ENCODE measurements around the gene FERMT3.
"Not testable (repeated sequence)": the region's sequence is repeated elsewhere in the genome, so short reads cannot be mapped to it uniquely, and the experiment has no call there.

The FERMT3 gene

DNA sequence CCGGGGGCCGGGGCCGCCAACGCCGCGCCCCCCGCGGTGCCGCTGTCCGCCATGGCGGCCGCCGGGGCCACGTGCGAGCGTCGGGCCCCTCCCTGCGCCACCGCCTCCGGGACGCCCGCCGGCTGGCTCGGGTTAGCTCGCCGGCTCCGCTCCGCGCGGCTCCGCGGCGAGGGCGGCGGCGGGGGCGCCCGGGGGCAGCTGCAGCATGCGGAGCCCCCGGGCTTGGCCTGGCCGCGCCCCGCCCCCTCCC lies 40.0 kb downstream of the FERMT3 start:
- not testable (repeated sequence) for DNase-seq (ENCODE audit: insufficient read length, low spot score); FAIRE-seq

DNA sequence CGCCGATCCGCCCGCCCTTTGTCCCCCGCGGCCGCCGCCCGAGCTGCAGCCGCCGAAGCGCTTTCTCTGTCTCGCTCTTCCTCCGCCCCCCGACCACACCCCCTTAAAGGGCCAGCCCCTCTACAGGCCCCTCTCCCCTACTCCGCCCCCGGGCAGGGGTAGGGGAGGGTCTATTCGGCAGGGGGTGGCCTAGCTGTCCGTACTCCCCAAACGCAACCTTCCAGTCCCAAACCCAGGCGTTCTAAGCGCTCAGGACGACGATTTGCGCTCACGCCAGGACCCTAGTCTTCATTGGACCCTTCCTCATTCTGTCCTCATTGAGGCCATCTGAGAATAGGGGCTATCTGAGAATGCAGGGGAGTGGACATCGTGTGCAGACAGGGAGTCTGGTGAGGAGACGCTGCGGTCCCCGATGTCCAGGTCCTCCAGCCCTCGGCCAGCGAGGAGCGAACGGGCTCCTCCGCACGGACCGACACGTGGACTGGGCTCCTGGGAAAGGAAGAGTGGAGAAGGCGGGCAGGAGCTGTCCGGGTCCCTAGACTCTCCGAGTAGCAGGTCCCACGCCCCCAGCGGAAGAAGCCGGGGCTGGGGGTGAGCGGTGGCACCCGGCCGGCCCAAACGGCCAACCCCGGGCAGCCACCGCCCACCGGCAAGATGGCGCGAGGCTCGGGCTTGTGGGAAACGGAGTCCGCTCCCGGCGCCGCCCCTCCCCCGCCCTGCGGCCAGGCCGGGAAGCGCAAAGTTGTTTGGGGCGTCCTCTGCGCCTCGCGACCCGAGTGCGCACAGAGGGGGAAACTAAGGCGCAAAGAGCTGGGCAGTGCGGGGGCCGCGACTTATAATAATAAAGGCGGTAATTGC lies 40.6 kb downstream of the FERMT3 start, which contains the start of gene PPP1R14B:
TSS of gene PPP1R14B (minus strand) at position 73 of the 858 bp plus-strand sequence. CDS start 270 bp downstream, outside the sequence.
- DNase-seq (ENCODE audit: insufficient read length, low spot score) (peak; percentile 74), FAIRE-seq (peak; percentile 28)

DNA sequence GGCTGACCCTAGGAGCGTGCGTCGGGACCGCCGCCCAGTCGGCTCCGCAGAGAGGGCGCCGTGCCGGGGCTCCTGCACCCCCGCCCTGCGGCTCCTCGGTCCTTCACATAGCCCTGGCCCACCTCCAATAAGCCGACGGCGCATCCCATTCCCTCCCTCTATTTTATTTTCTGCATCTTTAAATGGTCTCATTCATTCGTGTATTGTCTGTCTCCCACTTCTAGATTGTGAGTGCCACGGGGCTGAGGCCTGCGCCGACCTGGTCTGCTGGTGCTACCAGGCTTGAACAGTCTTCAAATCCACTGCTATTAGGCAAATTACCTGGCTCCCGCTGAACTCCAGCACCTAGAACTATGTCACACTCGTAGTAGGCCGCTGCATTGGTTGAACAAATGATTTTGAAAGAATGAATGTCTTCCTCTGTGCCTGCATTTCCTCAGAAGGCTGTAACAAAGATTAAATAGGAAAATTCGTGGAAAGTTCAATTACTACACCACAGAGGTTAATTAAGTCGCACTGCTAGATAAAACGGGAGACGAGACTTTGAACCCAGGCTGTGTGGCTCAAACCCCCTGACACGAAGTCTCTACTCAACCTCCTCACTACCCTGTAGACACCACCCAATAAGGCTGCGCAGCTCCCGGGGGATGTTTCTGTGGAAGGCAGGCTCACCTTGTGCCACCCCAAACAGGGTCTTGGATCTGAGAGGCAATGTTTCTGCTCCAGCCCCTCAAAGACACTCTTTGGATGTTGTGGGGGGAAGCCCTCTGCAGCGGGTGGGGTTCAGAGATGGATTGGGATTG lies 41.4 kb downstream of the FERMT3 start:
- DNase-seq (ENCODE audit: insufficient read length, low spot score): no peak
- no peak for FAIRE-seq

DNA sequence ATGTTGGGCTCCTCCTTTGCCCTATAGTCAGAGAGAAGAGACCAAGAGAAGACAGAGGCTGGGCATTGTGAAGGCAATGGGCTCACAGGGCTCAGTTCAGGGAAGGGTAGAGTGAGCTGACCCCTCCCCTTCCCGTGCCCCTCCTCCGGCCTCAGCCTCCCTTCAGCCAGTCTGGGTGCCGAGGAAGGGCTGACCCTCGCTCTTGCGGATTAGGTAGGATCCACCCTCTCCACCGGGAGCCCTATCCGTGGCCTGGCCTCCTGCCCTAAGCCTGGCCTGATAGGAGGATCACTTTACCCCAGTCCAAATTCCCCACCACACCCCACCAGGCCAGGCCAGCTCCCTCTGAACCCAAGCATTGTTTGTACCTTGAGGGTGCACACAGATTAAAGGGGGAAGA lies 42.1 kb downstream of the FERMT3 start:
- no peak for FAIRE-seq
- DNase-seq (ENCODE audit: insufficient read length, low spot score): no peak

DNA sequence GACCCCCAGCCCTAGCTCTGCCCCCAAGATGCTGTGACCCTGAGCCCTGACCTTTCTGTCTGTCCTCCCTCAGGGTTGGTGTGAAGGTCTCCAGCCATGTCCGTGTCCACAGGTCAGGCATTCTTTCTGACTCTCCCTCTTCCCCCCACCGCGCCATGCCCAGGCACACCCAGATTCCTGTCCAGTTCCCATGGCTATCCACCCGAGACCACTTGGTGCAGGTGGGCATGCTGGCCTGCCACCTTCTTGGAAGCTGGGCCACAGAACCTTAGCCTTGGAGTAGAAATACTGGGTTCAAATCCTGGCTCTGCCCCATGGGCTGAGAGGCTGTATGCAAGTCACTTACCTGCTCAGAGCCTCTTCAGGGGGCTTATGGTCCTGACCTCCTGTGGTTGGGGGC lies 42.5 kb downstream of the FERMT3 start:
- no peak for FAIRE-seq

DNA sequence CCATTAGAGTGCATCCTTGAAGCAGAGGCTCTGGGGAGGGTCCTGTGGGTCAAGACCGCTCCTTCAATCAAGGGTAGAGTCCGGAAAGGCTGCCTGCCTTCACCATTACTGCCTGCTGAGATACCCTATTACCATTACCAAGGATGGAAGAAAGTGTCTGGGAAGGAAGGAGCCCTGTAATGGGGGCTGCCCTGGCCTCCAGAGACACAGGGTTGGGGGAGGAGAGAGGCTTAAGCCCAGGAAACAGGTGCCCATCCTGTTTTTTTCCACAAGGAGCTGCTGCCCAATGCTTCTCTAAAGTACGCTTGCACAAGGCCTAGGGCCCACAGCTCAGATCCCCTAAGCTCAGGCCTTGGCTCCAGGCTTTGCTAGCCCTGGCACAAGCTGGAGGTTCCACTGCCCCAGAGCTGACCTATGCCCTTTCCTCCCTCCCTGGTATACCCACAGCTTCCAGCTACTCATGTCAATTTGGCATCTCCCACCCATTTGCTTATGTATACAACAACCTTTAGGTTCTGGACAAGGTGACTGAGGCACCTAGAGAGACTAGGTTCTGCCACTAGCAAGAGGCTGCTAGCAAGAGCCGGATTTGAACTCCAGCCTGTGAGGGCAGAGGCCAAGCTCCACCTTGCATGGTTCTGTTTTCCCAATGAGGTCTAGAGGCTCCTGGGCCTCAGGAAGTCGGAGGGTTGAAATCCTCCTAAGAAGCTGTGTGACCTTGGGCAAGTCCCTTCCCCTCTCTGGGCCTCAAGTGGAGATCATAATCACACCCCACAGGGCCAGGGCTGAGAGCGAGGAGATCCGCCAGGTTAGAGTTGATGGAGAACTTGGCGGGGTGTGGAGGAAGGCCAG lies 43.3 kb downstream of the FERMT3 start:
- no peak for DNase-seq (ENCODE audit: insufficient read length, low spot score)
- FAIRE-seq: no peak

More for the DNA sequence above, 42.5 kb downstream of the FERMT3 start:
- no peak for DNase-seq (ENCODE audit: insufficient read length, low spot score)

DNA sequence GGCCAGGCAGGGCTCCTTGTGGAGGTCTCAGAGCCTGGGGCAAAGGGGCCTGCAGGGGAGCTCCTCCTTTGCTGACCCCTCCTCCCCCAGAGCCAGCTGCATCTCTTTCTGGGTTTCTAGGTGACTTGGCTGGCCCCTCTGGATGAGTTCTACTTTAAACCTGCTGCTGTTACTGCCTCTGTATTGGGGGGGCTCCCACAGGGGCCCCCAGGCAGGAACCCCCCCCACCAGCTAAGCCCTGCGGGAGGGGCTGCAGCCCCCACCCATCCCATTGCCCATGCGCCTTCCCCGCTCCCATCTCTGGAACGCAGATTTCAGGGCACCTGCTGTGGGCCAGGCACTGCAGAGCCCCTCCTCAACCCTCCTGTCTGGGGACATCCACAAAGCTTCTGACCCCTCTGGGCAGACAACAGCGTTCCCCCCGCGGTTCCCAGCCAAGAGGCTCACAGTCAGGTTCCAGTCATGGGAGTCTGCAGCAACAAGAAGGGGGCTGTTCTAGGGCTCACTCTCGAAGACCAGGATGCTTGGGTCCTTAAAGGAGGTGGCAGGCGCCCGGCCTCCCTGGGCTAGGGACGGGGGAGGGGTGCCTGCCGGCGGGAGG lies 44.0 kb downstream of the FERMT3 start:
- DNase-seq (ENCODE audit: insufficient read length, low spot score): no peak
- FAIRE-seq: no peak

DNA sequence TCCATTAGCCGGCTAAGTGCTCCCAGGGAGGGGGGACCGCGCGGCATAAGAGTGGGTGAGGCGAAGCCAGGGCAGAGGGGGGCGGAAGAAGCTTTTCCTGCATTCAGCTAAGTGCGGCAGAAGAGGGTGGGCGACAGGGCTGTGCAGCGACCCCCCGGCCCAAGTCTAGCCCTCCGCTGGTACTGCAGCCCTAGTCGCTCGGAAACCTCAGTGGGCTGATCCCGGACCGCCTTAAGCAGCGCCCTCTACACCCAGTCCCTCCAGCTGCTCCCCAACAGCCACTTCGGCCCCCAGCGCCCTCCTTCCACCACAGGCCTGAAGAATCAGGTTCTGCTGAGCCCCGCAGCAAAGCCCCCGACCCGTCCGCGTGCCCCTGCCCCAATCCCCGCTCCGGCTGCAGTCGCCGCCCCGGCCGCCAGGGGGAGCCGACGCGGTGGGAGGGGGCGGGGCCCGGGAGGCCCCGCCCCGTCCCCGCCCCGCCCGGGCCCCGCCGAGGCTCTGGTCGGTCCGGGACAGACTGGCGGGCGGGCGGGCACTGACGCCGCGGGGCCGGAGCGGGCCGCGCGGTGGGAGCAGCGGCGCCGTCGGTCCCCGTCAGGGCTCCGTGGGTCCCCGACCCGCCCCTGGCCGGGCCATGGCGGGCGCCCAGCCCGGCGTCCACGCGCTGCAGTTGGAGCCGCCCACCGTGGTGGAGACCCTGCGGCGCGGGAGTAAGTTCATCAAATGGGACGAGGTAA lies 44.7 kb downstream of the FERMT3 start, which contains the start of gene PLCB3:
TSS of gene PLCB3 (plus strand) at position 515 of the 737 bp plus-strand sequence. CDS start at position 635, 120 bp downstream.
- DNase-seq (ENCODE audit: insufficient read length, low spot score): peak; percentile 60
- FAIRE-seq: no peak

DNA sequence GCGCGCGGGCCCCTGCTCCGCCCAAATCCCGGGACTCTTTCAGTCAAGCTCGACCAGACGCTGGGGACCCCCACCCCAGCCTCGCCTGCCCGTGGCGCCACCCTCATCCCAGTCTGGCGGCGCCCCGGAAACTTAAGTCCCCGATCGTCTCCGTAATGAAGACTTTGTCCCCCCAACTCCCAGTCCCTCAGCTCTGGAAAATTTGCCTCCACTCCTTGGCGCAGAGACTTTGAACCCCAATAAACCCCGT lies 45.2 kb downstream of the FERMT3 start:
- DNase-seq (ENCODE audit: insufficient read length, low spot score) (no peak), FAIRE-seq (no peak)

DNA sequence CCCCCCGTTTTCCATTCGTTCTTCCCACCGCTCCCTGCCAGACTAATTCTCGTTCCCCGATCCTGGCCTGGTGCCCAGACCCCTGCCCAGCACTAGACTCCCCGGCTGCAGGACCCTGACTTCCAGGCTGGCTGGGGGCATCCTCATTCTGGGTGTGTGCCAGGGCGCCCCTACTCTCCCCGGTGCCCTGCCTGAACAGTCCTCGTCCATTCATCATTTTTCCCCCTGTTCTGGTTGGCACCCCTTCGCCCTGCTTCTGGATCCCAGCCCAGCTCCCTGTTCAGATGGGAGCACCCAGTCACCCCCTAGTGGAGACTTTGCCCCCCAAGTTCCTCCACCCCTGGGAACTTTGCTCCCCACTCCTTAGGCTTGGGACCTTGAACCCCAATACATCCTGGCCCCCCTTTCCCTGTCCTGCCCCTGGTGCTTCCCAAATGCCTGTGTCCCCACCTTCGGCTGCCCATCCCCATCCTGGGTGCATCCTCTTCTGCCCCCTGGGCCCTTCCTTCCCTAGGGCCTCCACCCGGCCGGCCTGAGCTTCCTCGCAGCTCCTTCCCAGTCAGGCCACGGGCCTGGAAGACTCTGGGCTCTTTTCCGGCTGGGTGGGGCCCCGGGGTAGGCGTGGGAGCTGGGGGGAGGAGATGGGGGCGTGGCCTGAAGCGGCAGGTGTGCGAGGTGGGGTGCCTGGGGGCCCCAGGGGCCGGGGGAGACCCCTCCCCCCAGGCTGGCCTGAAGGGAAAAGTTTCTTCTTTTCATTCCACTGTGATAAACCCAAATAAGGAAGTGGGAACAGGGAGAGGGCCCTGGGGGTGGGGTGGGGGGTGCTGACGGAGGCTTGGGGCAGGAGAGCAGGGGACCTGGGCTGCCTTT lies 45.7 kb downstream of the FERMT3 start:
- DNase-seq (ENCODE audit: insufficient read length, low spot score): peak; percentile 41
- FAIRE-seq: no peak

DNA sequence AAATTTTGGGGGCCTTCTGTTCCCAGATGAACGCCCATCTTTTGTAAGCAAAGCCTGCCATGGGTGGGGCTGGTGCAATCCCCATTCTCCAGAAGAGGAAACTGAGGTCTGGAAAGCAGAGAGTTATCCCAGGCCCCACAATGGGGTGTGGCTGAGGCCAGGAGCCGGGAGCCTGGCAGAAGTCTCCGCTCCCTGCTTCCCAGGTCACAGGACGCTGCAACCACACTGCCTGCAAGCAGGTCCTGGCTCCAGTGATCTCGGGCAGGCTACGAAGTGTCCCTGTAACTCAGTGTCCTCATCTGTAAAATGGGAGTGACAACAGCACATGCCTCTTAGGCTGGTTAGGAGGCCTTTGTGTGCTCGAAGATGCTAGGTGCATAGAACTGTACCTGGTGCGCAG lies 46.5 kb downstream of the FERMT3 start:
- no peak for FAIRE-seq
- no peak for DNase-seq (ENCODE audit: insufficient read length, low spot score)

DNA sequence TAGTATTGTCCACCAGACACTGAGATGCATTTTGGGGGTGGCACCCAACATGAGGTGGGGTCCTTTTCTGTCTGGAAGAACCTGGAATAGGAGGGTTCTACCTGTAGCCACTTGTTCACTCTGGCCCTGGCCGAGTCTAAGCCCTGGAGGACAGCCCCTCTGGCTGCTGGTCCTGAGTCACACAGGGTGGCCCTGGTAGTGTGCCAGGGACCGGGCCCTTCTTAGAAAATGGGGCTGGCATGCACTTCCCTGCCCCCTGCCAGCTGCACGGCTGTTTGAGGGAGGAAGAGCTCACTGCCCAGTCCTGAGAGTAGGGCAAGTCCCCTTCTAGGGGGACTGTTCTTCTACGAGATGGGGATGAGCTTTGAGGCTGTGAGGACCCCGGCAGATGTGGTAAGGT lies 47.0 kb downstream of the FERMT3 start:
- FAIRE-seq (no peak), DNase-seq (ENCODE audit: insufficient read length, low spot score) (no peak)

DNA sequence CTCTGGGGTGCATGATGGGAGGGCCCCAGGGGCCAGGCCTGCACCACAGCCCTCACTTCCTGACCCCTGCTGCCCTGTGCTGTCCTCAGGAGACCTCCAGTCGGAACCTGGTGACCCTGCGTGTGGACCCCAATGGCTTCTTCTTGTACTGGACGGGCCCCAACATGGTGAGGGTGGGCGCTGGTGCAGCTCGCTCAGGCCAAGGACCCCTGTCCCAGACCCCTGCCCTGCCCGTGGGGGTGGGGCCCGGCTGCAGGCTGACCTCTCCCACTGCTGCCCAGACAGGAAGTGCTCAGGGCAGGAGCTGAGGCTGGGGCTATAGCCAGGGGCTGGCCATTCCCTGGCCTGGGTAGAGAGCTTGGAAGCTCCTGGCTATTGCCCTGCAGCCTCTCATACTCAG lies 47.8 kb downstream of the FERMT3 start:
- no peak for DNase-seq (ENCODE audit: insufficient read length, low spot score)
- no peak for FAIRE-seq

DNA sequence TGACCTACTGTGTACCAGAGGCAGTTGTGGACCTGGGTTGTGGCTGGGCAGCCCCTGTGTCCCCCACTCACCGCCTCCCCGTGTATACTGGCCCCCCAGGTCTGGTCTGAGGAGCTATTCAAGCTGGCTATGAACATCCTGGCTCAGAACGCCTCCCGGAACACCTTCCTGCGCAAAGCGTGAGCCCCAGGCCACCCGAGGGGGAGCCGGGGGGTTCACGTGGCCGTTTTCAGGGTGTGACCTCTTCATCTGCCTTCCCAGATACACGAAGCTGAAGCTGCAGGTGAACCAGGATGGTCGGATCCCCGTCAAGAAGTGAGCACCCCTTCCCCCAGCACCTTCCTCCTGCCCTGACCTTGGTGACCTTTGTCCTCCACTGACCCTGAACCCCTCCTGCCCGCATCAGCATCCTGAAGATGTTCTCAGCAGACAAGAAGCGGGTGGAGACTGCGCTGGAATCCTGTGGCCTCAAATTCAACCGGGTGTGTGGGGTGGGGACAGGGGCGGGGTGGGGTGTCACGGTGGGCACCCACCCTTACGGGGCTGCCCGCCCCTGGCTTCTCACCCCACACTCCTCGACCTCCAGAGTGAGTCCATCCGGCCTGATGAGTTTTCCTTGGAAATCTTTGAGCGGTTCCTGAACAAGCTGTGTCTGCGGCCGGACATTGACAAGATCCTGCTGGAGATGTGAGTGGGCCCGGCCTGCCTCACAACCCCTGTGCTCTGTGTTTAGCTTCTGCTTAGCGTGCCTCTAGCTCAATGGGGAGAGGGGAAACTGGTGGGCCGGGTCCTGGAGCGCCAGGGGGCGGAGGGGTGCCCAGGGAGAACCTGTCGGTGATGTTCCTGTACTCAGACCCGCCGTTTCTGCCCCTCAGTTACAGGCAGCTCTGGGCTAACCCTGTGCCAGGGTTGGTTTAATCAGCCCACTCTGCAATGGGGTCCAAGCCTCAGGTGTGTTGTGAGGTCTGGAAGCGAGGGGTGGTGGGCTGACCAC lies 48.9 kb downstream of the FERMT3 start:
- FAIRE-seq (no peak), DNase-seq (ENCODE audit: insufficient read length, low spot score) (no peak)

DNA sequence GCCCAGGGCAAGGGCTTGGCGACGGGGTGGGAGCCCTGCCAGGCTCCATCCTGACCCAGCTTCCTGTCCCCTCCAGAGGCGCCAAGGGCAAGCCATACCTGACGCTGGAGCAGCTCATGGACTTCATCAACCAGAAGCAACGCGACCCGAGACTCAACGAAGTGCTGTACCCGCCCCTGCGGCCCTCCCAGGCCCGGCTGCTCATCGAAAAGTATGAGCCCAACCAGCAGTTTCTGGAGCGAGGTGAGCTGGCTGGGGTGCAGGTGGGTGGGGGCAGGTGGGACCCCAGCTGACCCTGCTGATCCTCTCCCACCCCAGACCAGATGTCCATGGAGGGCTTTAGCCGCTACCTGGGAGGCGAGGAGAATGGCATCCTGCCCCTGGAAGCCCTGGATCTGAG lies 49.8 kb downstream of the FERMT3 start:
- no peak for FAIRE-seq
- no peak for DNase-seq (ENCODE audit: insufficient read length, low spot score)

DNA sequence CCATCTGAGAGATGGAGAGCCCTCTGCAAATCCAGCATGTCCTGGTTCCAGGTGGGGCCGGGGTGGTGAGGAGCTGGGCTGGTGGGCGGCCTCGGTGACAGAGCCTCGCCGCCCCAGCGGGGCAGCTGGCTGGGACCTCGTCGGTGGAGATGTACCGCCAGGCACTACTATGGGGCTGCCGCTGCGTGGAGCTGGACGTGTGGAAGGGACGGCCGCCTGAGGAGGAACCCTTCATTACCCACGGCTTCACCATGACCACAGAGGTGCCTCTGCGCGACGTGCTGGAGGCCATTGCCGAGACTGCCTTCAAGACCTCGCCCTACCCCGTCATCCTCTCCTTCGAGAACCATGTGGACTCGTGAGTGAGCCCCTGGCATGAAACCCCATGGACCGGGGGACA lies 51.8 kb downstream of the FERMT3 start:
- FAIRE-seq: no peak

DNA sequence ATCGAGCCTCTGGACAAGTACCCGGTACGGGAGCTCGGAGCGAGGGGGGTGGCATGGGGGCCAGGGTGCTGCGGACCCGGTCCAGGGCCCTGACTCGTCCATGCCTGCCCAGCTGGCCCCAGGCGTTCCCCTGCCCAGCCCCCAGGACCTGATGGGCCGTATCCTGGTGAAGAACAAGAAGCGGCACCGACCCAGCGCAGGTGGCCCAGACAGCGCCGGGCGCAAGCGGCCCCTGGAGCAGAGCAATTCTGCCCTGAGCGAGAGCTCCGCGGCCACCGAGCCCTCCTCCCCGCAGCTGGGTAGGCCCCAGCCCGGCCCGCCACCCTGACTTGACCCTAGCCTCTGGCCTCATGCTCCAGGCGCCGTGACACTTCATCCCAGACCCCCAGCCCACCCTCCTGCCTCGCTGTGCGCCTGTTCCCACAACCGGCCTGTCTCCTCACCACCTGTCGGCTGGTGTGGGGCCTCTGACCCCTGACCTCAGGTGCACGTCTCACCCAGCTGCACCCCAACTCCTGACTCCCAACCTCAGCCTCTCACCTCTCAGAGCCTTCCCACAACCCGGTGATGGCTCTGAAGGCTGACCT lies 52.5 kb downstream of the FERMT3 start:
- FAIRE-seq (no peak), DNase-seq (ENCODE audit: insufficient read length, low spot score) (no peak)

More for the DNA sequence above, 51.8 kb downstream of the FERMT3 start:
- DNase-seq (ENCODE audit: insufficient read length, low spot score): no peak

All from HTR-8/SVneo (cell line).